Endothelial cell of umbilical vein (primary cell): ENCODE measurements around the gene PRKCQ. TPM values are rescaled to one million over a fixed set of nuclear protein-coding genes. Genes with fewer than 3 reads are reported as not detected.

Experiments
- BruUV-seq: library from RNA; stranded (reverse); fragments of 400-500 nt; replicated peaks from 2 replicates; lab custom pipeline; 2021; lab: Mats Ljungman, UMichigan
- CTCF ChIA-PET: fragments of 300-600, 350-600 bp; sonication (Branson Sonifier 250); formaldehyde crosslinking; loops from one replicate; lab custom pipeline; 2021; ENCODE audit warnings: antibody characterized with exemption, inconsistent platforms; lab: Charles Lee
- POLR2A ChIA-PET: fragments of 300-600, 350-600 bp; sonication (Branson Sonifier 250); formaldehyde crosslinking; loops from one replicate; lab custom pipeline; 2021; ENCODE audit warnings: antibody characterized with exemption, inconsistent platforms; lab: Charles Lee
- DNase-seq: peaks from one replicate; pipeline ENCODE4 v3.0.0-alpha.2; 2011; ENCODE audit warnings: low read depth, low spot score
- FAIRE-seq: peaks from 2 replicates; lab custom pipeline; 2011; peaks lifted over from hg19 to GRCh38; lab: Jason Lieb, UNC
- H2AFZ ChIP-seq: 2 replicates; pipeline ENCODE4 v1.6.0; 2012; ENCODE audit warnings: low read depth, low read length, control low read depth, inconsistent platforms
- H3K27ac ChIP-seq: 2 replicates; pipeline ENCODE4 v1.5.1; 2011; ENCODE audit warnings: low read depth, mild to moderate bottlenecking, control low read depth, low read length, moderate library complexity; ENCODE audit not compliant: insufficient read depth
- H3K27me3 ChIP-seq, 2 experiments: 2 replicates each; pipeline versions ENCODE4 v1.6.0 to v1.6.1; 2011; ENCODE audit warnings: low read length in 2 of 2, mixed read lengths in 1 of 2; ENCODE audit not compliant: control insufficient read depth in 2 of 2, insufficient read depth in 2 of 2
- H3K36me3 ChIP-seq, 2 experiments: 2 replicates in 1 of 2; 3 replicates in 1 of 2; pipeline ENCODE4 v1.5.1; 2011; ENCODE audit warnings: low read length in 2 of 2, mild to moderate bottlenecking in 1 of 2, moderate library complexity in 1 of 2; ENCODE audit not compliant: control insufficient read depth in 2 of 2, insufficient read depth in 2 of 2; ENCODE audit errors: extremely low read depth in 1 of 2
- H3K4me1 ChIP-seq: 3 replicates; pipeline ENCODE4 v1.5.1; 2011; ENCODE audit warnings: mild to moderate bottlenecking, low read length; ENCODE audit not compliant: control insufficient read depth, insufficient read depth; ENCODE audit errors: extremely low read depth
- H3K4me2 ChIP-seq: 2 replicates; pipeline ENCODE4 v1.6.1; 2011; ENCODE audit warnings: low read length, control low read depth, mixed read lengths; ENCODE audit not compliant: insufficient read depth
- H3K4me3 ChIP-seq, 3 experiments: fragments of 200-600 bp in 1 of 3; sonication (generic), shearing (Covaris generic) in 1 of 3; replicated peaks in 1 of 3; 2 replicates each; pipeline ENCODE4 v1.5.1; 2011 to 2016; ENCODE audit warnings: control low read depth in 3 of 3, low read length in 3 of 3, mild to moderate bottlenecking in 2 of 3, inconsistent platforms in 1 of 3, low read depth in 1 of 3, moderate library complexity in 1 of 3; ENCODE audit not compliant: insufficient read depth in 1 of 3
- H3K79me2 ChIP-seq: 2 replicates; pipeline ENCODE4 v1.6.0; 2012; ENCODE audit warnings: low read length, inconsistent platforms; ENCODE audit not compliant: control insufficient read depth, insufficient read depth
- H3K9ac ChIP-seq: replicated peaks from 2 replicates; pipeline ENCODE3; 2011; ENCODE audit warnings: low read length, control low read depth; ENCODE audit not compliant: insufficient read depth; ENCODE audit errors: extremely low read depth
- H3K9me1 ChIP-seq: replicated peaks from 3 replicates; pipeline ENCODE4 v1.6.0; 2011; ENCODE audit warnings: mild to moderate bottlenecking, low read length; ENCODE audit not compliant: control insufficient read depth, insufficient read depth; ENCODE audit errors: extremely low read depth
- H3K9me3 ChIP-seq: replicated peaks from 2 replicates; pipeline ENCODE4 v1.5.1; 2012; ENCODE audit warnings: low read length, inconsistent platforms; ENCODE audit not compliant: control insufficient read depth, insufficient read depth
- H4K20me1 ChIP-seq: replicated peaks from 2 replicates; pipeline ENCODE3; 2011; ENCODE audit warnings: mild to moderate bottlenecking, low read length; ENCODE audit not compliant: control insufficient read depth, insufficient read depth; ENCODE audit errors: extremely low read depth
- CTCF ChIP-seq, 2 donors: IDR thresholded peaks; 1 replicate in 1 of 2; 2 replicates in 1 of 2; pipeline ENCODE4 v1.5.1; 2011; ENCODE audit warnings: low read length in 2 of 2, mild to moderate bottlenecking in 2 of 2, moderate library complexity in 2 of 2, control low read depth in 1 of 2, inconsistent platforms in 1 of 2, low read depth in 1 of 2; ENCODE audit not compliant: insufficient read depth in 1 of 2; ENCODE audit errors: extremely low read depth in 1 of 2
- EZH2 ChIP-seq: IDR thresholded peaks from 2 replicates; pipeline ENCODE4 v1.6.1; 2012; ENCODE audit warnings: borderline replicate concordance, low read depth, mild to moderate bottlenecking, moderate library complexity, low read length, inconsistent platforms; ENCODE audit not compliant: severe bottlenecking
- FOS ChIP-seq: IDR thresholded peaks from 2 replicates; pipeline ENCODE4 v1.6.1; 2011; ENCODE audit warnings: mild to moderate bottlenecking, low read length, moderate library complexity, borderline replicate concordance; ENCODE audit not compliant: insufficient read depth
- GATA2 ChIP-seq: IDR thresholded peaks from 2 replicates; pipeline ENCODE4 v1.7.0; 2011; ENCODE audit warnings: low read depth, mild to moderate bottlenecking, moderate library complexity, mixed read lengths, low read length; ENCODE audit not compliant: insufficient read length, insufficient read depth
- JUN ChIP-seq: IDR thresholded peaks from 2 replicates; pipeline ENCODE4 v1.6.1; 2011; ENCODE audit warnings: borderline replicate concordance, low read depth; ENCODE audit not compliant: insufficient read length, insufficient read depth
- MAX ChIP-seq: IDR thresholded peaks from 2 replicates; pipeline ENCODE4 v1.6.1; 2011; ENCODE audit not compliant: insufficient read depth, insufficient read length
- MYC ChIP-seq: IDR thresholded peaks from one replicate; pipeline ENCODE4 v1.6.1; 2011; ENCODE audit warnings: mild to moderate bottlenecking, low read depth, low read length
- POLR2A ChIP-seq: IDR thresholded peaks from 2 replicates; pipeline ENCODE4 v1.6.1; 2012; ENCODE audit warnings: low read depth, mild to moderate bottlenecking, control low read depth, low read length
- POLR2AphosphoS5 ChIP-seq: IDR thresholded peaks from 2 replicates; pipeline ENCODE4 v1.6.1; 2012; ENCODE audit warnings: low read depth, mild to moderate bottlenecking, control low read depth, low read length, moderate library complexity; ENCODE audit not compliant: insufficient read depth
- dilution Hi-C: fragments of 300-500 bp; cut with MboI; formaldehyde crosslinking; loops from one replicate; pipeline ENCODE4 v1.15.0; 2019; ENCODE audit warnings: low sequenced_read_pairs; ENCODE audit not compliant: extremely low pct_ligation_motif_present
- intact Hi-C: fragments of 100-400 bp; cut with micrococcal nuclease; formaldehyde crosslinking; loops from one replicate; pipeline ENCODE4 v1.10.0; 2022
- polyA plus RNA-seq, 4 experiments: library from polyadenylated mRNA; depleted of rRNA in 3 of 4; stranded (reverse) in 3 of 4; unstranded in 1 of 4; fragments of >200 nt; gene quantifications; 2 replicates each; pipeline versions ENCODE4 v1.2.1 to v1.2.3, GENCODE V29; 2011 to 2012; ENCODE audit warnings: missing spikeins in 1 of 4
- total RNA-seq: library from RNA; stranded (reverse); gene quantifications from 2 replicates; pipeline ENCODE4 v1.2.3, GENCODE V29; 2021

PRKCQ gene
- total and polyA plus RNA-seq, 2 donors (not counting 3 experiments of a cell fraction or from before 2014, with no cell fraction given): 0.32 to 0.55 TPM

GRCh38 chr10:6576326-6576725 is 3.8 kb downstream of the PRKCQ start:
- no TSS peak for BruUV-seq
- no peaks in the 10 kb centered on the region for H4K20me1 ChIP-seq
- H3K36me3 ChIP-seq: no peaks in the 10 kb centered on the region
- H3K9me3 ChIP-seq: no peaks in the 10 kb centered on the region
- H3K79me2 ChIP-seq: no peaks in the 10 kb centered on the region
- intact Hi-C loops (no loop called here), dilution Hi-C loops (no loop called here)
- CTCF ChIA-PET: no interaction called here
- FAIRE-seq (no peak), DNase-seq (no peak)
- H3K27ac ChIP-seq: no peak overlapping the region
- H3K27me3 ChIP-seq: peaks cover 14 to 30% of the 10 kb centered on the region in 2 experiments
- POLR2A ChIA-PET: no interaction called here
- no peak overlapping the region for H3K9ac ChIP-seq
- H3K4me2 ChIP-seq: no peak overlapping the region
- no peak for TF ChIP-seq MAX
- no peak for TF ChIP-seq CTCF (IDR thresholded peaks at IDR 0.05; ENCODE audit: extremely low read depth in 1 of 2, insufficient read depth in 1 of 2, low read depth in 1 of 2, low read length in 2 of 2)
- TF ChIP-seq FOS: no peak
- TF ChIP-seq MYC: no peak
- TF ChIP-seq POLR2A: no peak
- no peak for TF ChIP-seq JUN
- no peak for TF ChIP-seq POLR2AphosphoS5
- no peak for TF ChIP-seq EZH2
- TF ChIP-seq GATA2: no peak
- no peak overlapping the region for H2AFZ ChIP-seq
- no peaks in the 10 kb centered on the region for H3K9me1 ChIP-seq
- no peak overlapping the region for H3K4me3 ChIP-seq
- H3K4me1 ChIP-seq: peaks cover 10% of the 10 kb centered on the region
